ENCODE results near the gene CLBA1.

CLBA1 gene

GRCh38 chr14:105041841-105042765 is 56.5 kb downstream of the CLBA1 start:
- peak overlapping the region in 8 of 11 experiments; percentile 1 to 55 (median 51); a peak in 12 of 22 replicates for H3K9ac ChIP-seq
- peaks cover 47 to 57% (median 51%) of the 10 kb centered on the region in 10 experiments for H3K4me1 ChIP-seq
- H4K20me1 ChIP-seq = peaks cover 0 to 40% (median 11%) of the 10 kb centered on the region in 11 experiments; a peak in 15 of 22 replicates
- no peak for TF ChIP-seq Cebpa-rat (IDR thresholded peaks at IDR 0.05)
- H3K4me2 ChIP-seq = peak overlapping the region; percentile 56 to 85 (median 75); a peak in 21 of 22 replicates
- H3K36me3 ChIP-seq = peaks cover 0 to 6% (median under 1%) of the 10 kb centered on the region in 11 experiments; a peak in 1 of 22 replicates
- no peak overlapping the region for H3K27ac ChIP-seq
- no peaks in the 10 kb centered on the region for H3K9me3 ChIP-seq (replicated peaks in 1 of 11)
- H3K27me3 ChIP-seq = peaks cover 0 to 5% (median 0%) of the 10 kb centered on the region in 11 experiments; a peak in 1 of 22 replicates
- no peak overlapping the region for H3K4me3 ChIP-seq

- Histone ChIP-seq H4K20me1 (peaks cover 0 to 47% (median 18%) of the 10 kb centered on the region in 11 experiments; a peak in 16 of 22 replicates), H3K27me3 (peaks cover 0 to 5% (median 0%) of the 10 kb centered on the region in 11 experiments; a peak in 1 of 22 replicates), H3K27ac (no peak overlapping the region), H3K36me3 (peaks cover 0 to 13% (median 6%) of the 10 kb centered on the region in 11 experiments; a peak in 5 of 22 replicates), H3K9me3 (replicated peaks in 1 of 11) (no peaks in the 10 kb centered on the region), H3K4me3 (no peak overlapping the region), H3K4me1 (peaks cover 47 to 63% (median 51%) of the 10 kb centered on the region in 10 experiments), H3K9ac (peak overlapping the region in 3 of 11 experiments; percentile 49 to 55 (median 53); a peak in 6 of 22 replicates), H3K4me2 (peak overlapping the region; percentile 56 to 85 (median 75); a peak in 21 of 22 replicates)
- no peak for TF ChIP-seq Cebpa-rat (IDR thresholded peaks at IDR 0.05)
Measured at GRCh38 chr14:105042813-105043212, 57.2 kb downstream of the CLBA1 start.

GRCh38 chr14:105043641-105044040 is 58.1 kb downstream of the CLBA1 start:
- H3K27me3 ChIP-seq = peaks cover 0 to 5% (median 0%) of the 10 kb centered on the region in 11 experiments; a peak in 1 of 22 replicates
- peak overlapping the region in 9 of 11 experiments; percentile 3 to 85 (median 69); a peak in 12 of 22 replicates for H3K4me2 ChIP-seq
- TF ChIP-seq Cebpa-rat (IDR thresholded peaks at IDR 0.05) = no peak

More at GRCh38 chr14:105043641-105044040, 58.1 kb downstream of the CLBA1 start:
- H3K4me1 ChIP-seq = peaks cover 47 to 63% (median 51%) of the 10 kb centered on the region in 10 experiments
- peaks cover 0 to 55% (median 23%) of the 10 kb centered on the region in 11 experiments; a peak in 16 of 22 replicates for H4K20me1 ChIP-seq
- no peak overlapping the region for H3K4me3 ChIP-seq
- H3K9me3 ChIP-seq (replicated peaks in 1 of 11) = no peaks in the 10 kb centered on the region
- H3K27ac ChIP-seq = no peak overlapping the region
- H3K9ac ChIP-seq = no peak overlapping the region
- peaks cover under 1 to 19% (median 9%) of the 10 kb centered on the region in 11 experiments; a peak in 12 of 22 replicates for H3K36me3 ChIP-seq
